Amygdala (tissue), 56 donors: ENCODE data around the gene MYO1E.

Experiments
- DNase-seq, 56 donors: peaks; one replicate each; lab custom pipeline; 2025; lab: John Stamatoyannopoulos, UW

The MYO1E gene

DNA sequence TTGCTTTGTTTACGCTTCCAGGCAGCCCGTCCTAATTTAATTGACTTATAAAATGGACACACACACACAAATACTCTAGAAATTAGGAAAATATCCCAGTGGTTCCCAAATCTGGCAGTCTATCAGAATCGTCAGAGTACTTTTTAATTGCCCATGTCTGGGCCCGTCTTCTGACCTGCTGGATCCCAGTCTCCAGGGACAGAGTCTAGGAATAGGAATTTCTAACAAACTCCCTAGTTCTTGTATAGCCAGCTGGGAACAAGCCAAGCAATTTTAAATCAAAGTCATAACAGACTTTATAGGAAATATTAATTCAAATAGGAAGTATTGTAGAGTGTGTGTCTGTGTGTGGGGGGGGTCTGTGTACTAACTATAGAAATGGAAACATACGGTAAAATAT, 132.6 kb downstream of the MYO1E start:
- DNase-seq: no peak

DNA sequence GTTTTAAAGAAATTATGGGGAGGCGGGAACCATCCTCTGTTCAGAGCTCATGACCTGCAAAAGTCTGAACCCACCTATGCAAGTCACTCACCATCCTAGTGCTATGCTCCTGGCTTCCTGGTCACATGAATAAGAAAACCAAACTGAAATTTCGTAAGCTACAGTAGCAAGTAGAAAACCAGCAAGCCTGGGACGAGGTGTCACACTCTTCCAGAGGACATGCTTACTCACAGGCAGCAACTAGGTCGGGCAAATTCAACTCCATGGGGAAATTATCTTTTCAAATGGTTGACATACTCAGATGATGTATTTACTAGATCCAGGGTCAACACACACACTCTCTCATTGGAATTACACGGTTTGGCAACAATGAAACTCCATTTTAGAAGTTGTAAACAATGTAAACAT, 134.7 kb downstream of the MYO1E start:
- DNase-seq: no peak

DNA sequence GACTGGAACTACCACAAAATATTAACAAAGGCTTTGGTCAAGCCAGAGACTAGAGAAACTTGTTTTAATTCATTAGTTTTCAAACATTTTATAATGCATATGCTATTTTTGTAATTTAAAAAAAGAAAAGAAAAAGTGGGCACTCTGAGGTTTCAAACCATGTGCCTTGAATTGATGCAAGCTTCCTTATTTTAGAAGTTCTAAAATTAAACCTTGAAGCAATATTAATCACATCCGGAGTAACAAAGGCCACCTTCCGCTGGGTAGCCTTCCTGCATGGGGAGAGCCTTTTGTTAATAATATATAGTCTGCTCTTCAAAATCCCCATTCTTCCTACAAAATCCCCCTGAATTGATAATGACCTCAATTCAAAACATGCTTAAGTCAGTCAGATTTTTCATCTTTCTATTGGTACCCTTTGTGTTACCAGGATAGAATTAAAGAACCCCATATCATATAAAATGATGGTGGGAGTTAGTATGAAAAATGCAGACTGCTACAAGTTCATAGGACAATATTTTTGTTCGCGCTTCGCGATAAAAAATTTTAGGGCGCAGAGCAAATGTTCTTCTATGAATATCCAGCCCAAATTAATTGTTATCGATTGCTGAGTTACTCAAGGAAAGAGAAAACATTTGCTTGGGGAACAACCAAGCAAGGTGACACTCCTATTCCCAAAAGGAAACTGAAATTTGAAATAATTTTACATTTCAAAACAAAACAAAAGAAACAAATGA, 135.4 kb downstream of the MYO1E start:
- DNase-seq: no peak

DNA sequence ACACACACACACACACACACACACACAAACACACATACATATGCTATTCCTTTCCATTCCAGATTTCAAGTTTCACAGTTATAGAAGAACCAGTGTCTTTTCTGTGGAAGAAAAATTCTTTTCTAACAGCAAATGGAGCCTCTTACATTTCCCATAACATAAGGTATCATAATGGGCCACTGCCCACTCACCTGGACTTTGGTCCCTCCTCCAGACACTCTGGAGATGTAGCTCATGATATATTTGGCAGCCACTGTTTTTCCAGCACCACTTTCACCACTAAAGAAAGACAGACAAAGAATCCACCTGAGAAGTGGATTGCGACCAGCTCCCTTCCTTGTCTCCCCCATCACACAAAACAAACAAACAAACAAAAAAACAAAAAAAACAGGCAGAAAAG, 136.3 kb downstream of the MYO1E start:
- no peak for DNase-seq

DNA sequence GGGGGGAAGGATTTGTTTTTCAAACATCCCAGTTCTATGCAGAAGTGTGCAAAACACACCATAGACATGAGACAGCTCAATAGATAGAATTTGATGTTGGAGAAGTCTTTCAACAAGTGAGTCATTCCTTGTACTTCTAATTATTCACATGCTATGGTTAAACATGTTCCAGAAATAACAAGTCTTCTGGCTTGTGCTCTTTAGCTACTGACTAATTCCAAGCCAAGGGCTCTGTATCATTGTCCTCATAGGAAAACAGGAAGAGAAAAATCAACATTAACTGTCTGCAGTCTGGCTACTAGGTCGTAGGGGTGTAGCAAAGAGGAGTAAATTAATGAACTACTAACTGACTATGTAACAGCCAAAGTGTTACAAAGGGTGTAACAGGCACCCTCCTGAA, 140.2 kb downstream of the MYO1E start:
- DNase-seq: no peak

DNA sequence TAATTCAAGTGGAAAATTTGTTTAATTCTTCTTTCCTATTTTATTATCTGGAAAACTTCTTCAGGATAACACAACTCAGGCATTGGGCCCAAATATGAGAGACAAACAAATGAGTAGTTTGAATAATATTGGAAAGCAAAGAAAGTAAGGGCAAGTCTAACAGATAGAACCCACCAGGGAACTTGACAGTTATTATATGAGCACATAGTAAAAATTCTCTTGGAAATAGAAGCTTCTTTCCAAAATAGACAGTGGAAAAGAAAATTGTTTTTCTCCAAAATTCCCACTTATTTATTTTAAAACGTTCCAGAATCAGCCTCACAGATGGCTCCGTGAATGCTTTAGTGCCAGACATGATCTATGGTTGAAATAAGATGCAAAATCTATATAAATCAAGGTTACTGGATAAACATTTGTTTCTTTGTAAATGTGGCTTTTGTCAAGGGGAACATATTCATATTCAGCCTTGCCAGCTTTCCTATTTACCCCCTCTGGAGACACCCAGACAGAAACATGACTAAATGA, 142.1 kb downstream of the MYO1E start:
- no peak for DNase-seq

DNA sequence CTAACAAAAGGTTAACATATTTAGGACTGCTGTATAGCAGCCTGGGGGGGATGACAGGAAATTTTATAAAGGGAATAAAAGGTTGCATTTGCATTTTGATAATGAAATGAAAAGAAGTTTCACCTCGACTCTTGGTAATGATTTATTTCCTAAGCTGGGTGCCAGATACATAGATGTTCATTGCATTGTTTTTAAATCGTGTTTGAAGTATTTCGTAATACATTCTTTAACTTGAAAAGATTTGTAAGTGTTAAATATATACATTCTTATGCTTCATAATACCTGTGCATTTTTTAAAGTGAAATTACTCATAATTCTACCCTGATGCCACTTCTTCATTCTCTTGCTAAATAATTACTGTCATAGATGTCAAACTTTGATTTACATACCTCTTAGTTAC, 143.2 kb downstream of the MYO1E start:
- no peak for DNase-seq

DNA sequence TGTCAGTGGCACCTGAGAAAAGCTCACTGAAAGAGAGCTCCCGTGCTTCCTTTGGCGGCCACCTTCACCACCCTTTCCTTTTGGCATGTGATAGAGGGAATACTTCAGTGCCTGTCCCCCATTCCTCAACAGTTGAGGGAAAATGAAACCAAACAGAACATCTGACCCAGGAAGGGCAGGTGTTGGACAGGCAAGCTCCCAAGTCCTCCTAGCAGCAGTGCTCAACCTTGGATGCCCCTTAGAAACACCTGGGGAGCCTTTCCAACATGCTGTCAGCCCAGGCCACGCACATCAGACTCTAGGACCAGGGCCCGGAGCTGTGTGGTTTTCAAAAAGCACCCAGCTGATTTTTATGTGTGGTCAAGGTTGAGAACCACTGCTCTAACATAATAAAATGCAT, 143.7 kb downstream of the MYO1E start:
- no peak for DNase-seq

DNA sequence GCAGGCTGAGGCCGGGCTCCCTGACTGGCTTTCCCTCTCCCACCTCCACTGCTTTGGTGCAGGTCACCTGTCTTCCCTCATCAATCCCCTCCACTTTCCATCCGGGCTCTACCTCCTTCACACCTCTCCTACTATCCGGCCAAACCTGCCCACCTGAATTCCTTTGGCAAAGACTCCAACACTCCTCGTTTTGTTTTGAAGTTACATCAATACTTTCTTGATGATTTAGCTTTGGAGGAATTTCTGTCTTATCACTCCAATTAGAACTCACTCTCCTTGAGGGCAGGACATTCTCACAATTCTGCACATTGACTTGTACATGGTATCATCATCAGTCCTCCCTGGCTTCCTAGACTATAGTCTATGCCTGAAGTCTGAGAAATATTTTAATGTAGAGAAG, 145.7 kb downstream of the MYO1E start:
- DNase-seq: no peak

DNA sequence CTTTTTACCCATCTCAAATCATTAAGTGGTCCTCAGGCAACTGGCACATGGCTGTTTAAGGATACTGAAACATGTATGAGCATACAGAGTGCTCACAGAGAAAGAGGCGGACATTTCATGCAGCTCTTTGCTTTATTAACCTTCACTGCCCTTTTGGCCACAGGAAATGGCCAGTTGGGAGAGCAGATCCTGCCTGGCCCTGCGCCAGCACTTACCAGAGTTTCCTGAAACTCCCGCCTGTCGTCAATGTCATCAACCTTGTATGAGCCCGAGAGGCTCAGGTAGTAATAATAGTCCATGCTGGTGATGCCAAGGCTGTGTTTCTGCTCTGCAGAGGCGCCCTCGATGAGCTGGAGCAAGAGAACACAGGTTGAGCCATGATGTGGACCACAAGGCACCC, 148.2 kb downstream of the MYO1E start:
- DNase-seq: no peak

DNA sequence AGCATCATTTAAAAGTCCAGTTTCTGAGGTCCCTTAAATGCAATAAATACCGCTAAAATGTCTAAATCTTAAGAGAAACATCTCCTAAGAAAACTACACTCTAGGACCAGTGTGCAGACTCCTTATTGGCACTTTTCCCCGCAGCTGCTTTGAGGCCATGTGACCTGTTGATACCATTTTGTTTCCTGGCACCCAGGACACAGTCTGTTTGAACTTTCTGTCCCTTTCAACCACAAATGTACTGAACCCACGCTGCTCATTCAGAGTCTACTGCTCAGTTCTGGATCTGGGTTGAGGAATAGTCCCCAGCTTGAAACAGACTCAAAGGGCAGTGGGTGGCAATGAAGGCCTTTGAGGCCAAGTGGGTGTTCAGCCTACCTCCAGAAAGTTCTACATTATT, 148.9 kb downstream of the MYO1E start:
- no peak for DNase-seq

DNA sequence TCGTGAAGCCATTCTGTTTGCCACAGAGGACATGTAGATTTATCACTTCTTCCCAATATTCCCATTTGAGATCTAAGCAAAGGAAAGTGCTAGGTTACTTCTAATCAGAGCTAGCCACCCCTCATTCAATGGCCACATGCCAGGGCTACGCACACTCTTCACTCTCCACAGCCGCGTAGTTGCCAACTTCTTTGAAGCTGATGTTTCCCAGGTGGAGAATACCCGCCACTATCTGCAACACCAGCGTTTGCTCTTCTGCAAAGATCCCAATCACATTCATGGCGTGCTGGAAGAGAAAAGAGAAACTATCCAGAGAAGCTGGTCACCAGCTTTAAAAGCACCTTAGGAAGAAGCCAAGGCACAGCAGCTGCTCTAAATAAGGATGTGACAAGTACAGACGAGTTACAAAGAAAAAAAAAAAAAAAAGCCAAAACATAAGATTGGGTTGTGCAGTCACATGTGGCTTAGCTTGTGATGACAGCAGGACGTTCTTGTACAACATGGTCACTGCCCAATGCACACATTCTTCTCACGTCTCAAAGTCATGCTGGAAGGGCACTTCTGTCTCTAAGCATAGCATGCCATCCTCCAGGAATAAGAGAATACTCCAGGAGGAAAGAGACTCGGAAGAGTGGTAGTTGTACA, 149.6 kb downstream of the MYO1E start:
- no peak for DNase-seq

DNA sequence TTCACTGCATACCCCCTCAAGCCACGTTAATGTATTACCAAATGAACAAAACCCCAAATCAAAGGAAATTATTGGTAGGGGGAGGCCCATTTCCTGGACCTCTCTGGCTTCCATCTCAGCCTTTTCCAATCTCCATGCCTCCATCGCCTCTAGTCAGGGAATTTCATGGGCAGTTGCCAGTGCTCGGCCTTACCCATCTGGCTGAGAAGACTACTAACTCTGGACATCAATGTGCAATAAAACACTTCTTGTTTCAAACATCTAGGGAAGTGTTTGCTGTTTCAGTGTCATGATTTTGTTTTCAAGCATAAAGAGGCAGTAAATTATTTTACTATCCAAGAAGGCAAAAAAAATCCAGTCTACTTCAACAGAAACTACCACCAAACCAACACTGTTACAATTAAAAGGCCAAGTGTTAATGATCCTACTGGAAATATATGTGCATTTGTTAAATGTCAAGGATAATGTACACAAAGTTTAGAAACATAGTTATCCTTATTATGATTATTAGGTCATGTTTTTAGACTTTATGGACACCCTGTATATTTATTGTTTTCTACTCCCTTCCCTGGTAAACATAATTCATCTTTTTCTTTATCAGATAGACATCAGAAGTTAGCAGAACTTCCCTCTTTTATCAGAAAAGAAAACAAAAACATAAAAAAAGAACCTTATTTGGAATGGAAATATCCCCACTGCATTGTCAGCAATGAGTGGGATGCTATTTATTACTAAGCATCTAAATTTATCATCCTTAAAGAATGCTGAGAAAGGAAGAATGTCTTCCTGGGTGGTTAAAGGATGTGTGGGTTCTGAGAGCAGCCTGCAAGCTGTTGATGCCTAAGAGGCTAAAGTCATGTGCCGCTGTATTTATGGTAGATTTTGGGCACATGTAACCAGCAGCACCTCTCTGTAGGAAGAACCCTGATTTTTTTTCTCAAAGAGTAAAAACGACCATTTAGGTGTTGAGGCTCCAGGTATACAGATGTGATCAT, 150.9 kb downstream of the MYO1E start:
- DNase-seq: peak in 2 of 56 donors; percentile 4 to 7

DNA sequence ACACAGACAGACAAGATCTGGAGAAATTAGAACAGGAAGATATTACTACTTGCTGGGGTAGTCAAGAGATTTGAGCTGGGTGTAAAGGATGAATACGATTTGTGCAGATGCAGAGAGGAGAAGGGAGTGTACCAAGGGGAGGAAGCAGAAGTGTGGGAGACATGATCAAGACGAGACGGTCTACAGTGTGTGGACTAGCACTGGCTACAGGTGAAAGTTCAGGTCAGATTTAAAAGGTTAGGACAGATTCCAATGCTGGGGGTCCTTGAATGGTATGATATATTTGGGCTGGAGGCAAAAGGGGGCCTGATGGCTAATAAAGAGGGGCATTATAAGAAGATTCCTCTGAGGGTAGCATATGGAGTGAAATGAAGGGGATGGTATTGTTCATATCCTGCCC, 154.0 kb downstream of the MYO1E start:
- no peak for DNase-seq

DNA sequence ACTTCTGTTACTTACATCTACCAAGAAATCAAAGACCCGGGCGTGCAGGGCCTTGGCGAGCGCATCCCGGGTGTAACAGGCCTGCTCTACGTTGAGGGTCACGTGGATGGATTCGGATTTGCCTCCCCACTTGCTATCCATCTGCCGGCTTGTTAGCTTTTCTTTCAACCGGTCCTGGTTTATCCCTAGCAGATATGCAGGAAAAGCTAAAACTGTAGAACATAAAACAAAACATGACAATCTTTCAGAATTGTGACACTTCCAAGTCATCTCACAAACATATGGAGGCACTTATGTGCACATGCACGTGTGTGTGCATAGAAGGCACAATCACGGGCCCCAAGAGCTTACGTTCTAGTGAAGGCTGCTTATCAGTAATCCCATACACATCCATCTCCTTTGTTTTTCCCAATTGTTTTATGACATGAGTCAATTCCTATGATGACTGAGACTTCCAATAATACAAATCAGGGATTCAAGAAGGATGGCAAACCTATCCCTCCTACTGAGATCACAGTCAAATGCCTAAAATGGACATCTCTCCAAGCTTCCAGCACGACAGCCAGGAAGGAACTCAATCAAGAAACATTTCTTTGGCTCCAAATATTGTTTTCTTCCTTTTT, 154.7 kb downstream of the MYO1E start:
- DNase-seq: no peak

DNA sequence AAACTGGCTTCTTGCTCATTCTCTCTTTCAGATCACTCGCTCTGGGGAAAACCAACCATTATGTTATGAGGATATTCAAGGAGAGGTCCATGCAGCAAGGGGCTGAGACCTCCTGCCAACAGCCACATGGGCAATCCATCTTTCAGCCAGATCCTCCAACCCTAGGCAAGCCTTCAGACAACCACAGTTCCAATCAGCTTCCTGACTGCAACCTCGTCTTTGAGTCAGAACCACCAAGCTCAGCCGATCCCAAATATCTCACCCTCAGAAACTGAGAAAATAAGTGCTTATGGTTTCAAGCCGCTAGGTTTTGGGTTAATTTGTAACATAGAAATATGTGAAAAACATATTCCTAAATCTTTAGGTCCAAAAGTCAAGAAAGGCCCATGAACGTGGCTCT, 155.8 kb downstream of the MYO1E start:
- no peak for DNase-seq

DNA sequence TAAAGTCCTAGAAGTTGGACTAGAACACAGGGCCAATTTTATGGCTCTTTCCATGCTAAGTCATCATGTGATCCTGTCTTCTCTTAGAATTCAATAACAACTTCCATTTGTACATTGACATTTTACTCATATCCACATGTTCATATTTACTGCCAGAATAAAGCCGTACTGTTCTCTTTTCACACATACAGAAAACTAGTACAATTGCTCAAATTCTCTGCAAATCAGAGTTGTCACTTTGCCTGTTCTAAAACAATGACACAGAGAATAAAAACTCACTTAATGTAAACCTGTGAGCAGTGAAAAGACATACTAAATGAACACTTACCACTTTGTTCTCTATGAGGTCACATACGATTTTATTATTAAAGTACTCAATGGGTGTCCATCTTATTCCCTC, 162.5 kb downstream of the MYO1E start:
- no peak for DNase-seq

DNA sequence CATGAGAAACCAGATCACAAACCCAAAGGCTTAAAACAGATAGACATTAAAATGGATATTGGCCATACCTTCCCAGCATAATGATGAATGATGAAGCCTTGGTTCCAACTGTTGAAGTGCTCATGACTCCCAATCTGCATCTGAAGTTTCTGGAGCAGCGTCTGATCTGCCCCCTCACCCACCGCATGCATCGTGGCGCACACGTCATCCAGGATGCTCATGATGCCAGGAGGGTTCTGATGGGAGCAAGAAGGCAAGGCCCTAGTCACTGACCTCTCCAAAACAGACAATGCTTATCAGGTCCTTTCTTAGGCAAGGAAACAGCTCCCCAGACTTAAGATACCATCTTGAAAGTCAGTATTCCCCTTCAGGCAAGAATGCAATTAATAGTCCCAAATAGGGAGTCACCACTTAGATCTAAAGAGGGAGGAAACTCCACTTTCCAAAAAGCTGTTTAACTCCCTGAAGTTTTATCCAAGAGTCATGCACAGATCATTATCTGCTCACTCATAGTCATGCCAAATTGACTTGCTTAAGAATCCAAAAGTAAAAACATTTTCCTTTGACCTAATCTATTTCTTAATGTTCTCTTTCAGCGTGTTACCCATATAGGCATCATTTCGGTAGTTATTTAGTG, 163.9 kb downstream of the MYO1E start:
- DNase-seq: no peak

DNA sequence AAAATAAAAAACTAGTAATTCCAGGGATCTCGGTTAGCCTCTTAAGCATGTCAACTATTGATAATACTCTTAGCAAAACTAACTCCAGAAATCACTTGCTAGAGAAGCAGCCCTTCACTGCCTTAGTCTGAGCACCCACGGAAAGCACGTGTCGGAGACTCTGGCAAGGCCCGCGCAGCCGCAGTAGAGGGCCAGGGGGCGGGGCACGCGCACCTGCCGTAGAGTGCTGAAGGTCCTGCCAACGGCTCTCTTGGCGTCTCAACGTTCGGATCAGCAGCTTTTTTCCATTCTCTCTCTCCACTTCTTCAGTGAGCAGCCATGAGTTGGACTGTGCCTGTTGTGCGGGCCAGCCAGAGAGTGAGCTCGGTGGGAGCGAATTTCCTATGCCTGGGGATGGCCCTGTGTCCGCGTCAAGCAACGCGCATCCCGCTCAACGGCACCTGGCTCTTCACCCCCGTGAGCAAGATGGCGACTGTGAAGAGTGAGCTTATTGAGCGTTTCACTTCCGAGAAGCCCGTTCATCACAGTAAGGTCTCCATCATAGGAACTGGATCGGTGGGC, 166.0 kb downstream of the MYO1E start, which contains the start of gene LDHAL6B:
LDHAL6B (plus strand) TSS at position 221 of the 561 bp plus-strand sequence; CDS start at position 319, 98 bp downstream.
- no peak for DNase-seq
